GM19463 (cell line): Measurements from ENCODE around the gene IGF2BP1.
"Not testable (repeated sequence)": the region's sequence is repeated elsewhere in the genome, so short reads cannot be mapped to it uniquely, and the experiment has no call there.

Experiments used
- ATAC-seq: cut with Tn5 transposase; IDR thresholded peaks from one replicate; pipeline ENCODE4 v1.9.1; 2021; ENCODE audit warnings: mild to moderate bottlenecking, moderate library complexity; ENCODE audit not compliant: unreplicated experiment

IGF2BP1 gene

GRCh38 chr17:49051269-49051668, 54.1 kb downstream of the IGF2BP1 start:
- no peak for ATAC-seq

- no peak for ATAC-seq
Measured at GRCh38 chr17:49053171-49053829, 56.1 kb downstream of the IGF2BP1 start.

- ATAC-seq: no peak
Measured at GRCh38 chr17:49054342-49055092, 57.3 kb downstream of the IGF2BP1 start.

GRCh38 chr17:49055181-49055927, 58.2 kb downstream of the IGF2BP1 start:
- no peak for ATAC-seq

GRCh38 chr17:49061524-49061943, 64.3 kb downstream of the IGF2BP1 start:
- no peak for ATAC-seq

GRCh38 chr17:49063652-49064051, 66.5 kb downstream of the IGF2BP1 start:
- ATAC-seq: no peak

GRCh38 chr17:49067163-49067562, 70.0 kb downstream of the IGF2BP1 start:
- ATAC-seq: no peak

GRCh38 chr17:49069585-49070273, 72.5 kb downstream of the IGF2BP1 start:
- ATAC-seq: no peak

- no peak for ATAC-seq
Measured at GRCh38 chr17:49071106-49071505, 73.9 kb downstream of the IGF2BP1 start.

GRCh38 chr17:49074851-49075540, 77.8 kb downstream of the IGF2BP1 start:
- no peak for ATAC-seq

- no peak for ATAC-seq
Measured at GRCh38 chr17:49076573-49077384, 79.6 kb downstream of the IGF2BP1 start.

GRCh38 chr17:49078248-49078647, 81.1 kb downstream of the IGF2BP1 start:
- ATAC-seq: no peak

- ATAC-seq: no peak
Measured at GRCh38 chr17:49079840-49080663, 82.9 kb downstream of the IGF2BP1 start.

GRCh38 chr17:49082231-49082630, 85.0 kb downstream of the IGF2BP1 start:
- ATAC-seq: no peak

GRCh38 chr17:49085046-49085445, 87.9 kb downstream of the IGF2BP1 start:
- not testable (repeated sequence) for ATAC-seq

- no peak for ATAC-seq
Measured at GRCh38 chr17:49085565-49086315, 88.6 kb downstream of the IGF2BP1 start.

GRCh38 chr17:49086316-49086605, 89.1 kb downstream of the IGF2BP1 start:
- ATAC-seq: no peak

- ATAC-seq: no peak
Measured at GRCh38 chr17:49086649-49087048, 89.5 kb downstream of the IGF2BP1 start.
